GM12875 (cell line): Measurements from ENCODE around the gene C1orf216.
A peak's percentile ranks its signal among the peaks of the same experiment; 100 is the strongest.

Source experiments
- H3K4me3 ChIP-seq: one replicate; pipeline ENCODE4 v1.5.1; 2011; ENCODE audit warnings: low read depth, low read length, control low read depth
- TF ChIP-seq, protein P1 (sequence below): IDR thresholded peaks from 2 replicates; pipeline ENCODE4 v1.5.1; 2011; ENCODE audit warnings: low read depth, mild to moderate bottlenecking, control low read depth, inconsistent platforms, low read length, moderate library complexity, borderline replicate concordance; ENCODE audit not compliant: insufficient read depth

Gene C1orf216

DNA sequence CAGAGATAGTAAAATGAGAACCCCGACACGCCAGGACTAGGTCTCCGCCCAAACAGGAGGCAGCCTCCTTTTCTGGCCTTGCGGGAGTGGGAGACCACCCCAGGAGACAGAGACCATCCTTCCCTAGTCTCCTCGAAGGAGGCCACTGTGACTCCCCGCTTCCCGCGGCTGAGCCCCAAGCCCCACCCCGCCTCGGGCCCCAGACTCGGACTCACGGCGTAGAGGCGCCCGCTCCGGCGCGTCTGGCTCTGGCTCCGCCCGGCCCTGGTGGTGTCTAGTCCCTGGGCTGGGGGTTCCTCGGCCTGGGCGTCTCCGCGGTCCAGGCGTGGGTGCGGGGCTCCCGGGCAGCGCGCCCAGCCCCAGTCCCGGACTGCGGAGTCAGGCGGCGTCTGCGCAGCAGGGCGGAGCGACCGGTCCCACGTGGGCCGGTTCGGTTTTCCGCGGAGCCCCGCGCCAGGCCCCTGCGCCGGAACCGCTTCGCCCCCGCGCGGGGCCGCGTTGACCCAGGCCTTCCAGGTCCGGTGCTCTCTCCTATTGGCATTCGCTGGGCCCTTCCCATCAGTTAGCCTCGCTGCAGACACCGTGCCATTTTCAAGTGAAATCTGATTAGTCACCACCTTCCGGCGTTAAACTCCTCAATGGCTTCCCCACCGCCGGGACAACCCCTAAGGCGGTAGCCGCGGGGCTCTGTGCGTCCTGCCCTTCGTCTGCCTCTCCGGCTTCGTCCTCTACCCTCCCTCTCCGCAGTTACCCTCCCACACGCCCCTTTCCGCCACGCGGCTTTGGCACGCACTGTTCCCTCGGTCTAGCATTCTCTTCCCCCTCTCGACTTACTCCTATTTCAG is at the start of gene C1orf216:
C1orf216 (minus strand) TSS at position 393 of the 845 bp plus-strand sequence. CDS start 2,563 bp downstream, outside the sequence.
- TF ChIP-seq, protein P1, sequence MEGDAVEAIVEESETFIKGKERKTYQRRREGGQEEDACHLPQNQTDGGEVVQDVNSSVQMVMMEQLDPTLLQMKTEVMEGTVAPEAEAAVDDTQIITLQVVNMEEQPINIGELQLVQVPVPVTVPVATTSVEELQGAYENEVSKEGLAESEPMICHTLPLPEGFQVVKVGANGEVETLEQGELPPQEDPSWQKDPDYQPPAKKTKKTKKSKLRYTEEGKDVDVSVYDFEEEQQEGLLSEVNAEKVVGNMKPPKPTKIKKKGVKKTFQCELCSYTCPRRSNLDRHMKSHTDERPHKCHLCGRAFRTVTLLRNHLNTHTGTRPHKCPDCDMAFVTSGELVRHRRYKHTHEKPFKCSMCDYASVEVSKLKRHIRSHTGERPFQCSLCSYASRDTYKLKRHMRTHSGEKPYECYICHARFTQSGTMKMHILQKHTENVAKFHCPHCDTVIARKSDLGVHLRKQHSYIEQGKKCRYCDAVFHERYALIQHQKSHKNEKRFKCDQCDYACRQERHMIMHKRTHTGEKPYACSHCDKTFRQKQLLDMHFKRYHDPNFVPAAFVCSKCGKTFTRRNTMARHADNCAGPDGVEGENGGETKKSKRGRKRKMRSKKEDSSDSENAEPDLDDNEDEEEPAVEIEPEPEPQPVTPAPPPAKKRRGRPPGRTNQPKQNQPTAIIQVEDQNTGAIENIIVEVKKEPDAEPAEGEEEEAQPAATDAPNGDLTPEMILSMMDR, result no peak
- H3K4me3 ChIP-seq, result peak within 1 kb of the TSS; percentile 92

DNA sequence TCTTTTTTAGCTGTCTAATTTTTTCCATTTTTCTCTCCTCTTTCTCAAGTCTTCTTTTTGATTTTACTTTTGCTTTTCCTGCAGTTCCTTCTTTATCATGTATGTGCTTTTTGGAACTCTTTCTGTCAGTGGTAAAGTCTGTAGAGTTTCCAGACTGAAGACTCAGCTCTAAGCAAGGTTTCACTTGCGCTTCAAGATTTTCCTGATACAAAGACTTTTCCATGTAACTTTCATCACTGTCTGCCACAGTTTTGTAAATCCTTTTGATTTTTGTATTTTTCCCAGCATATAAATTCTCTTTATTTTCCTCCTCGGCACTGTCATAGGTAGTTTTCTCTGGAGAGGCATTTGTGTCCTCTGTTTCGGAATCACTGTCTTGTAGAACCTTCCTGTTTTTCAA is 45.6 kb upstream of the C1orf216 start:
- TF ChIP-seq, protein P1, result no peak
- H3K4me3 ChIP-seq, result no peak overlapping the region

DNA sequence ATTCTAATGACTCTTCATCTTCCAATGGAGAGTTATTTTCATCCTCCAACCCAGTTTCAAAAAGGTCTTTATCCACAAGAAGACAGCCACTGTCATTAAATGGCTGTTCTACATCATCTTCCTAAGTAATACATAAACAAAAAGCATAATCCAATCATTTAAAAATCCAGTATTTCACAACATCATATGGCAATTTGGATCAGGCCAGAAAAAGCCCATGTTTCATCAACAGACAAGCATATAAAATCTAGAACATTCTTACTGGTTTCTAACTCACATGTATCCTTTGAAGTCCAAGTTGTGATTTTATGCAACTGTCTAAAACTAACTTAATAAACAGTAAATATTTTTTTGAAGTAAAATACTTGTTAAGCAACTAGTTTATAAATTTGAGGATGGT is 44.5 kb upstream of the C1orf216 start:
- H3K4me3 ChIP-seq, result no peak overlapping the region
- TF ChIP-seq, protein P1, result no peak

- H3K4me3 ChIP-seq, result no peak overlapping the region
- TF ChIP-seq, protein P1, result no peak
Measured at GRCh38 chr1:35762141-35762540, 43.5 kb upstream of the C1orf216 start.

GRCh38 chr1:35756064-35756463 is 37.4 kb upstream of the C1orf216 start:
- TF ChIP-seq, protein P1, result no peak
- no peak overlapping the region for H3K4me3 ChIP-seq

DNA sequence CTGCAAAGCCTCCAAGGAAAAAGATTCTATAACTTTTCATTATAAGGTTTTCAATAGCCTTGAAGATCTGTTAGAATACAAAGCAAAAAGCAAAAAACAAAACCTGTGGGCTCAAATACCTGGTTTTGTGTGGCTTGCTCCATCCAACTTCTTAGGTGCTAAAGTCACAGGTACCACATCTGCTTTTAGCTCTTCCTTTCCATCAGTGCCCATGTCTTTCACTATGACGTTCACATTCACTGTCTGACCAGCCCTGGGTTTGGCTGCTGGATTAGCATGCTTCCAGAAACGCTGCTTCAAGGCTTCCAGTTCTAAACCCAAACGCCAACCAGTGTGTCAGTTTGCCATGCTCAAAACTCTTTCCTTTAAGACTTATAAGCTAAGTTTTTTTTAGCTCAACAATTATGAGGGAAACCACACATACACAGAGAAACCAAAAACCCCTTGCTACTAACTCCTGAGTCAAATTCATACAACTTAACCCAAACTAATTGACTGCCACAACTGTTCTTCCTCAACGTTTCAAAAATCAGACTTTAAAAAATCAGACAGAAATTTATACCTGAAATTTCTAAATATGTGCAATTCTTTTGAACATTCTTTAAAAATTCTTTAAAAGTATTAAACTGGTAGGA is 35.1 kb upstream of the C1orf216 start:
- TF ChIP-seq, protein P1, result no peak
- H3K4me3 ChIP-seq, result no peak overlapping the region
